CD4-positive, alpha-beta T cell treated with Interleukin-21 for 1 hour (primary cell): ENCODE data around the gene LIMK1.
"Not testable (repeated sequence)": the region's sequence is repeated elsewhere in the genome, so short reads cannot be mapped to it uniquely, and the experiment has no call there.

ENCODE experiments used
- DNase-seq: peaks from one replicate; pipeline ENCODE4 v3.0.0-alpha.2; 2020

Gene LIMK1

GRCh38 chr7:74084722-74085578 is 1.3 kb downstream of the LIMK1 start:
- no peak for DNase-seq

DNA sequence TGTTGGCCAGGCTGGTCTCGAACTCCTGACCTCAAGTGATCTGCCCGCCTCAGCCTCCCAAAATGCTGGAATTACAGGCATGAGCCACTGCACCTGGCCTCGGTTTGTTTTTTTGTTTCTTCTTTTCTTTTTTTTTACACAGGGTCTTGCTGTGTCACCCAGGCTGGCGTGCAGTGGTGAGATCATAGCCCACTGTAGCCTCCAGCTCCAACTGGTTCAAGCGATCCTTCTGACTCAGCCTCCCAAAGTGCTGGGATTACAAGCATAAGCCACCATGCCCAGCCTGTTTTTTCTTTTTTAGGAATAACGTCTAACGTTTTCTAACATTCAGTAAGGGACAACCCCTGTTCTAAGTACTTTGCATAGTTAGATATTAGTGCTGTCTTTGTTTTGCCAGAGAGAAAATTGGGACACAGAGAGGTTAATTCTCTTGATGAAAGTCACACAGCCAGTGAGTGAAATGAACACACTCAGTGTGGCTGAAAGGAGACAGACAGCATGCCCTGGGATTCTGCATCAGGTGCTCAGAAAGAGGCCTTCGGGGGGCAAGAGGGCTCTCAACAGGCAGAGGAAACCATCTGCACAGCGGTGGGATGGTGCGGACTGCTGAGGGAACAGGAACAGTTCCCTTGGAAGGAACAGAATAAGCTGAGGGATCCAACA is 4.3 kb downstream of the LIMK1 start:
- DNase-seq: no peak

DNA sequence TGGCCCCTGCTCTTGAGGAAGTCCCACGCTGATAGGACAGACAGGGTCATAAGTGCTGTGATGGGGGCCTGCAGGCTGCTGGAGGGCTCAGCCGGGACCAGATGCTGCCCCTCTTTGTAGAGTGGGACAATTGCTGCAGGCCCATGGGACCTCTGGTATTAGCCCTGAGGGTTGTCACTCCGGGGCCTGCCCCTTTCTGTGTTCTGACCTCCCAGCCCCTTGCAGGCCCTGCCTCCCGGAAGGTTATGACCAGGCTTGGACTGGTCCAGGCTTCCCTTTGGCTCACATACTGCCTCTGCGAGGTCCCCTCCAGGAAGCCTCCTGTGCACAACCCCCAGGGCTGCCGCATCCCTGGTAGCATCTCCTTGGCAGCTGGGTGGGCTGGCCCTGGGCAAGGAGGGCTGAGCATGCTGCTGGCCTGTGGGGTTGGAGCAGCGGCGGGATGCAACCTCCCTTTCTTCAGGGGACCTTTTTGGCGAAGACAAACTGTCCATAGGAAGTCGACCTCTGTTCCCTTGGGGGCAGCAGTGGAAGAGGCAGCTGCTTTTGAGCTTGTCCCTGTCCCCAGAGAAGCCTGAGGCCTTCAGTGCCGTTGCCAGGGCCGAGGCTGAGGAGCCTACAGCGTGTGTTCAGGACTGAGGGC is 8.8 kb downstream of the LIMK1 start:
- no peak for DNase-seq

DNA sequence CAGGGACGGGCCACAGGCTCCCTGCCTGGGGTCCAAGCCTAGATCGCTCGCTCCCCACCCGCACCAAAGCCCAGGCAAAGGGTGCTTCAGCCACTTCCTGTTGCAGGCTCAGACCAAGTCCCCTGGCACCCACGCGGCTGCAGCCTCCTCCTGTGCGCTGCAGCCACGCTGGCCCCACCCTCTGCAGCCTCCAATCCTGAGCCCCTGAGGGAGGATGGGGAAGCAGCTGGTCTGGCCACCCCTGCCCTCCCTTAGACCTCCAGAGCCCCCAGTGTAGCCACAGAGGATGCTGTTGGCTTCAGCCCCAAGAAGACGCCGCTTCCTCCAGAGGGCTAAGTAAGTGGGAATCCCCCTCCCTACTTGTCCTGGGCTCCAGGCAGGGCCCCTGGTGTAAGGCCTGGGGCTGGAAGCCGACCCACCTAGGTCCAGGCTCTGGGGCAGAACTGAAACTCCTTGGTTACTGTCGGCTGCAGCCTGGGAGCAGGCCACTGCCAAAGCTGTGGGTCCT is 9.4 kb downstream of the LIMK1 start:
- DNase-seq: peak; percentile 12

DNA sequence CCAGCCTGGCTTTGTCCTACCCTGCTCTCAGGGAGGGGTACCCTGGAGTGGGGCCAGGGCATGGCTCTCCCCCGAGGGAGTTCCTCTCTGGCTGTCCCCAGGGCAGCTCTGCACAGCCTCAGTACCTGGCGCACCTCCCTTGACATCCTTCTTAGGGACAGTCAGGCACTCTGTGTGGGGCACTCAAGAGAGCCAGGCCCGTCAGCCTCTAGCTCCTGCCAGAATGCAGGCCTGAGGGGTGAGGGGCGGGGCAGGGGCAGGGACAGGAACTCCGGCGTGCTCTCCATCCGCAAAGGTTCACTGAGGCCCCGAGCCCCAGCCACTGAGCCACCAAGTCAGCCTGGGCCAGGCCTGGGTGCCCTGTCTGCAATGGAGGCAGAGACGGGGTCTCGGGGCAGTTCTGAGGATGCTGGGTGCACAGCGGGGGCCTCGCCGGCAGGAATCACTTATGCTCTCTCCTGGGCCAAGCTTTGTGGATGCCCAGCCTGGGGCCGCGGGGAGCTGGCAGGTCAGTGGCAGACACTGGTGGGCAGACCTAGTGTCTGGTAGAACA is 10.1 kb downstream of the LIMK1 start:
- DNase-seq: peak; percentile 5

DNA sequence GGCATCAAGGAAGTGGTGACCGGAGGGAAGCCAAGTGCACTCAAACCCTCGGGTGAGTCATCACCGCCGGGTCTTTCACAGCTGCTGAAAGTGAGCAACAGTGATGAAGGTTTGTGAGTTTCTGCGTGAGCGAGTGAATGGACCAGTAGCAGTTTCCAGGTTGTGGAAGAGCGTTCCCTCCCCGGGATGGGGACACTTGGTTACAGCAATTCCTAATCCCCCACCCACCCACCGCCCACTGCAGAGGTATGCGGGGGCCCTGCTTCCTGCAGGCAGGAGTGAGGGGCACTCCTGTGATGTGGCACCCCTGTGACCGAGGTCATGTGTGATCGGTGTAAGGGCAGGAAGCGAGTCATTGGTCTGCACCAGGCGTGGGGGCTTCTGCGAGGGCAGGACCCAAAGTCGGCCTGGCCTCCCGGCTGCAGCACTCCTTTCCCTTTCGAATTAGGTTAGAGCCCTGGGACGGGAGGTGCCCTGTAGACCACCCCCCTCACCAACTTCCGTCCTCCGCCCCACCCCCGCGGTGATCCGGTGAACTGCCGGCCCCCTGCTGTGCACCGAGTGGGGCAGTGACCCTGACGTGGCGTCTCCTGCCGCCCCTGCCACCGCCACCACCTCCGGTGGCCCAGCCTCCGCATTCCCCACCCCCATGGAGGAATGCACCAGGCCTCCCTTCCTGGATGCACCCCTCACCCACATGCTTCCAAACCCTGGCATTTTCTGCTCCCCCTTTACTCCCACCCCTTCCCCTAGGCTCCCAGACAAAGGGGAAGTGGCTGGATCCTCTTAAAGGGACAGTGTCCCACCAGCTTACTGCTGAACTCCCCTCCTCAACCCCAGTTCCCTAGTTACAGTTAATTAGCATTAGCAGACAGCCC is 10.9 kb downstream of the LIMK1 start:
- peak; percentile 78 for DNase-seq

GRCh38 chr7:74095135-74095534 is 11.5 kb downstream of the LIMK1 start:
- no peak for DNase-seq

GRCh38 chr7:74097937-74098614 is 14.5 kb downstream of the LIMK1 start:
- no peak for DNase-seq

DNA sequence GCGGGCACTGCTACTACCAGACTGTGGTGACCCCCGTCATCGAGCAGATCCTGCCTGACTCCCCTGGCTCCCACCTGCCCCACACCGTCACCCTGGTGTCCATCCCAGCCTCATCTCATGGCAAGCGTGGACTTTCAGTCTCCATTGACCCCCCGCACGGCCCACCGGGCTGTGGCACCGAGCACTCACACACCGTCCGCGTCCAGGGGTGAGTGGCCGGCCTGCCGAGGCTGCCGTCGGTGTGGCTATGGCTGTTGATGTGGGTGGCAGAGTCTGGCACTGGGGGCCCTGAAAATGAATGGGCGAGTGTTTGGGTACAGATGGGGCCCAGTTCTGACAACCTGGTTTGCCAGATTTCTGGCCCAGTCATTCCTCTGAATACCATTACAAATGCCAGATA is 15.4 kb downstream of the LIMK1 start:
- no peak for DNase-seq

DNA sequence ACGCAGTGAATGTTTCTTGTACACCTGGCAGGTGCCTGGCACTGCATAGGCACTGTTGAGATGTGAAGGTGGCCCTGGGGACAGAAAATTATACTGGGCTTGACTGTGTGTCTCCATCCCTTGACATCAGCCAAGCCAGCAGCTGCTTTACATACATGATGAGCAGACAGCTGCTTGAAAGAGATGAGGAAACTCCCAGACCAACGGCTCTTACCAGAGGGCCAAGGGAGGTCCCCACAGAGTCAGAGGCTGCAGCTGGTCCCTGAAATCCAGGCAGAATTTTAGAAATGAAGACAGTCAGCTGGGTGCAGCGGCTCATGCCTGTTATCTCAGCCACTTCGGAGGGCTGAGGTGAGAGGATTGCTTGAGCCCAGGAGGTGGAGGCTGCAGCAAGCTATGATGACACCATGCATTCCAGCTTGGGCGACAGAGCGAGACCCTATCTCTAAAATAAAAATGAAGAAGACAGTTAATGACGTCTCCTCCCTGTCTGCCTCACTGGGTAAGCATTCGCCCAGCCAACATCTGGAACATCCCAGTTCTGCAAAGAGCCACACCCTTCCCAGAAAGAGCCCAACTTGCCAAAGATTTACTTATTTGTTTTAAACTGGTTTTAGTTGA is 17.6 kb downstream of the LIMK1 start:
- DNase-seq: no peak

- no peak for DNase-seq
Measured at GRCh38 chr7:74103219-74103772, 19.7 kb downstream of the LIMK1 start.

GRCh38 chr7:74104702-74105101 is 21.1 kb downstream of the LIMK1 start:
- DNase-seq: no peak

DNA sequence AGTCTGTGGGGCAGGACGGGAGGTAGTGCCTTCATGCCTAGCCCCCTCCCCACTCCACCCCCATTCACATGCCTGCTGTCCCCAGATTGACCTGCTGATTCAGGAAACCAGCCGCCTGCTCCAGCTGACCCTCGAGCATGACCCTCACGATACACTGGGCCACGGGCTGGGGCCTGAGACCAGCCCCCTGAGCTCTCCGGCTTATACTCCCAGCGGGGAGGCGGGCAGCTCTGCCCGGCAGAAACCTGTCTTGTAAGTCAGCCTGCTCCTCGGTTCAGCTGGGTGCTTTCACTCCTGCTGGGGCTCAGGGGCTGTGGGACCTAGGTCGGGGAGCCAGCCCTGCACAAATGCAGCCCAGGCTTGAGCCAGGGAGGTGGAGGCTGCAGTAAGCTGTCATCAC is 22.4 kb downstream of the LIMK1 start:
- DNase-seq: no peak

- DNase-seq: no peak
Measured at GRCh38 chr7:74106846-74107245, 23.2 kb downstream of the LIMK1 start.

DNA sequence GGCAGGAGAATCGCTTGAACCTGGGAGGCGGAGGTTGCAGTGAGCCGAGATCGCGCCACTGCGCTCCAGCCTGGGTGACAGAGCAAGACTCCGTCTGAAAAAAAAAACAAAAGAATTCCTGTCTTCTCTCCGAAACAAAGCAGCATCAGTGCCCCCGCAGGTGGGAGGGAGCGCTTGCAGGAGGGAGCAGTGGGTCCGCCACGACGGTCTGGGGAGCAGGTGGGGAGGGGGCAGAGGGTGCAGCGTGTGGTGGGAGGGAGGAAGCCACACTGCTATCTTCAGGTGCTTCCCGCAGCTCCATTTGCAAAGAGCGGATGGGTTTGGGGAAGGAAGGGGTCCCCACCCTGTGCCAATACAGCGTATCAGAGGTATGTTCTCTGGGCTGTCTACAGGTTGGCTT is 31.7 kb downstream of the LIMK1 start:
- no peak for DNase-seq

- no peak for DNase-seq
Measured at GRCh38 chr7:74116356-74116755, 32.8 kb downstream of the LIMK1 start.

DNA sequence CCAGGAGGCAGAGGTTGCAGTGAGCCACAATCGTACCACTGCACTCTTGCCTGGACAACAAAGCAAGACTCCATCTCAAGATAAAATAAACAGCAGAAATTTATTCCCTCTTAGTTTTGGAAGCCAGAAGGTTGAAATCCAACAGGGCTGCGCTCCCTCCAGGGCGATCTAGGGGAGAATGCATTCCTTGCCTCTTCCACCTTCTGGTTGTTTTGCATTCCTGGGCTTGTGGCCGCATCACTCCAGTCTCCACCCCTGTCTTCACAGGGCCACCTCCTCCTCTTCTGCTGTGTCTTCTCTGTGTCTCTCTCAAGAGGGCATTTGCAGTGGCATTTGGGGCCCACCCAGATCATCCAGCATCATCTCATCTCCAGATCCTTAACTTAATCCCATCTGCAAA is 36.2 kb downstream of the LIMK1 start:
- no peak for DNase-seq

GRCh38 chr7:74121401-74122249 is 38.0 kb downstream of the LIMK1 start:
- DNase-seq: no peak

- not testable (repeated sequence) for DNase-seq
Measured at GRCh38 chr7:74123892-74124291, 40.3 kb downstream of the LIMK1 start.
